GM12892 (cell line): ENCODE results near the gene KCNQ5.

Experiments used
- DNase-seq: peaks from one replicate; pipeline ENCODE4 v3.0.0; 2011; ENCODE audit not compliant: insufficient read length
- FAIRE-seq: peaks from 2 replicates; lab custom pipeline; 2011; peaks lifted over from hg19 to GRCh38; lab: Jason Lieb, UNC
- POLR2A ChIP-seq: IDR thresholded peaks from 2 replicates; pipeline ENCODE4 v1.6.1; 2011; ENCODE audit warnings: low read depth, low read length, control low read depth
- POLR2AphosphoS5 ChIP-seq: IDR thresholded peaks from 2 replicates; pipeline ENCODE4 v1.6.1; 2011; ENCODE audit warnings: low read depth, low read length, control low read depth
- TAF1 ChIP-seq: IDR thresholded peaks from 2 replicates; pipeline ENCODE4 v1.6.1; 2011; ENCODE audit warnings: low read depth, mild to moderate bottlenecking, control low read depth, low read length, borderline replicate concordance

KCNQ5 gene

DNA sequence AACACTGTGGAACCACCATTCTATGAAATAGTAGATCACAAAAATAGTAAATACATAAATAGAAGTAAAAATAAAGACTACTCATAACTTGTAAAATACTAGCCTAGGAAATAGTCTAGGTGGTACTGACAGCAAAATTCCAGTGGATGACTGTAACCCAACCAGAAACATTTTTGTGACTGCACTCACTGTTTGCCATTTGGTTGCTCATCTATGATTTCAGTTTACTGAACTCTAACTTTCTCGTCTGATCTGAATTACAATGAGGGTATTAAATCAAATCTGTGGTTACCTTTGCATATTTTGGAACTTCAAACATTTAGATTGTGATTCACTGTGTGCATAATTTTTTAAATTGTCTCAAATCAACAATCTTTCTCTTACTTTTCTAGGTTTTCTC is 452.3 kb downstream of the KCNQ5 start:
- no peak for TF ChIP-seq POLR2A
- no peak for TF ChIP-seq TAF1
- TF ChIP-seq POLR2AphosphoS5 = no peak
- FAIRE-seq = no peak
- DNase-seq = no peak

DNA sequence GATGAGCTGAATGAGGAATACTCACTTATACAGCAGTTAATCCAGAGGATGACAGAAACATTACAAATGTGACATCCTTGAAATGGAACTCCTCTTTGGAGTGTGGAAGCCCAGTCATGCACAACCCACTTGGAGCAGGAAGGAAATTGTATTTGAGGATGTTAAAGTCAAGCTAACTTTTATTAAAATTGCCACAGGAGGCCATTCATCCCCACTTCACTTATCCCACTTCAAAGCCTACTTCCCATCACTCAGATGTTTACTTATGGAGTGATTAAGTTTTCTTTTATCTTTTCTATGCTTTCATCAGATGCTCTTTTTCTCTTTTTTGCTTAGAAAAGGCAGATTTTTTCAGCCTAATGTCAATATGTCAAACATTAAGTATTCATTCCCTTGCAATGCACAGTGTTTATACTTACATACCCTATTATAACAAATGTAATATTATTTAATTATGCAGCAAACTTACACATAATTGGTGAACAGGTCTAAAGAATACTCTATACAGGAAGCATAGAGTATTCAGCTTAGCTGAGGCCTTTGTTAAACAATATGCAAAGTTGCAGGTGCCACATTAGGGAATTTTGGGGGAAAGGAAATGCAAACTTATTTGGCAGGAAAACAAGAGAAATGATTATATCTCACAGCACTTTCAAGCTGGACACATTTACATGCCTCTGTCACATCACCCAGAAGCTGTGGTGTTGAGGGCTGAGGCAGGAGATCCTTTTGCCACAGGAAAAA is 454.5 kb downstream of the KCNQ5 start:
- TF ChIP-seq POLR2A (no peak), TAF1 (no peak)
- no peak for FAIRE-seq
- no peak for DNase-seq

DNA sequence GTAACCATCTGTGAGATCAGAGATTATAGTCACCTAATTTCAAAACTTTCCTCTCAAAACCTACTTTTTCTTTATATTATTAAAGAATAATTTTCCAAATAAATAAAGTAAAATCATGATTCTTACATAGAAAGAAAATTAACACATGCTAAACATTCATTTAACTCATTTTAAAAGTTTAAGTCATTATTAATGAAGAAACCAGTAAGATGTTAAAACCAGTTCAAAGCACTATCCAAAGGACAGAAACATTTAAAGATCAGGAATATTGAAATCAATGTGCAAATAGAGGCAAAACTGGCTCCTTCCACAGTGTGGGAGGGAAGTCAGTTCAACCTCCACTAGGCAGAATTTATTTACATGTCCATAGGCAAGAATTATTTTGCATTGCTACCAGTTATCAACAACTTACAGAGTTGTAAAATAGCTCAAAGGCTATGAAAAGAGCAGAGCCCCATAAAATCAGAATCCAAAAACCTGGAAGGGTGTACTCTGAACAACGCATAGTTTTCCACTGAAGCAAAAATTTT is 456.5 kb downstream of the KCNQ5 start:
- FAIRE-seq = no peak

GRCh38 chr6:73078908-73079610 is 457.2 kb downstream of the KCNQ5 start:
- DNase-seq (no peak), FAIRE-seq (no peak)
- TF ChIP-seq TAF1 = no peak
- TF ChIP-seq POLR2AphosphoS5 = no peak
- TF ChIP-seq POLR2A = no peak

More for the DNA sequence above, 456.5 kb downstream of the KCNQ5 start:
- TF ChIP-seq POLR2A = no peak
- no peak for TF ChIP-seq TAF1
- TF ChIP-seq POLR2AphosphoS5 = no peak
- no peak for DNase-seq

DNA sequence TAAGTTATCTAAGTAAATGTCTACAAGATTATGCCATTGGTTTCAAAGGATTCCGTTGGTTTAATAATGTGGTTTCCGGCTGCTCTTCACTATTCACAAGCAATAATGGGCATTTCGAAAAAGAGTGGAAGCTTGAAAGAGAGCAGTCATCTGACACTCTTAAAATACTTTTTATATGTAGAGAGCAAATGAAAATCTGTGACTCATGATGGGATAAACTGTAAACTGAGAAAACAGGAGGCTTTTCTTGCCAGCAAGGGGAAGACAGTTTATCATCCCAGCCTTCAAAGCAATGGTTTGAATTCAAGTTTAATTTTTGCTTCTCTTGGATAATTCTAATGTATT is 457.7 kb downstream of the KCNQ5 start:
- TF ChIP-seq POLR2A (no peak), TAF1 (no peak), POLR2AphosphoS5 (no peak)
- DNase-seq (no peak), FAIRE-seq (no peak)

- DNase-seq = no peak
- FAIRE-seq = no peak
Measured at GRCh38 chr6:73079978-73080377, 458.1 kb downstream of the KCNQ5 start.

DNA sequence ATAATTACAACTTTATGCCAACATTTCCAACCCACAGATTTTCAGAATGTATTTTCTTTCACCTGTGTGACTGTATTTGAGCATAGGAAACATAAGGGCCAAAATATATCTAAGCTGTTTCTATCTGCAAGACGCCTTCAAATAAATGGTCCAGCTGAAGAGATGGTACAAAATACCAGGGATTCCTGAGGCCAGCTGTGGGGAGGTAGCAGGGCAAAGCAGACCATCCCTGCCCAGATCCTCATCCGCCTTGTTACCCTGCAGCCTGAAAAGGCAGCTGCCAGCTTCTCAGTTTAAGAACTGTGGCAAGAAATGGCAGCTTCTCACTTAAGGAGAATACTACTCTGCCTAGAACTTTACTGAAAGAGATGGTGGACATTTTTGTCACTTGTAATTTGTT is 460.1 kb downstream of the KCNQ5 start:
- DNase-seq (no peak), FAIRE-seq (no peak)
- TF ChIP-seq POLR2A (no peak), TAF1 (no peak), POLR2AphosphoS5 (no peak)

More at GRCh38 chr6:73079978-73080377, 458.1 kb downstream of the KCNQ5 start:
- no peak for TF ChIP-seq POLR2AphosphoS5
- no peak for TF ChIP-seq POLR2A
- no peak for TF ChIP-seq TAF1

GRCh38 chr6:73083886-73084285 is 462.0 kb downstream of the KCNQ5 start:
- TF ChIP-seq POLR2A (no peak), POLR2AphosphoS5 (no peak), TAF1 (no peak)
- DNase-seq = no peak
- FAIRE-seq = peak; percentile 40

- FAIRE-seq (no peak), DNase-seq (no peak)
- TF ChIP-seq TAF1 (no peak), POLR2A (no peak), POLR2AphosphoS5 (no peak)
Measured at GRCh38 chr6:73085443-73085871, 463.6 kb downstream of the KCNQ5 start.

- FAIRE-seq (no peak), DNase-seq (no peak)
- TF ChIP-seq TAF1 (no peak), POLR2A (no peak)
Measured at GRCh38 chr6:73086726-73087125, 464.9 kb downstream of the KCNQ5 start.

DNA sequence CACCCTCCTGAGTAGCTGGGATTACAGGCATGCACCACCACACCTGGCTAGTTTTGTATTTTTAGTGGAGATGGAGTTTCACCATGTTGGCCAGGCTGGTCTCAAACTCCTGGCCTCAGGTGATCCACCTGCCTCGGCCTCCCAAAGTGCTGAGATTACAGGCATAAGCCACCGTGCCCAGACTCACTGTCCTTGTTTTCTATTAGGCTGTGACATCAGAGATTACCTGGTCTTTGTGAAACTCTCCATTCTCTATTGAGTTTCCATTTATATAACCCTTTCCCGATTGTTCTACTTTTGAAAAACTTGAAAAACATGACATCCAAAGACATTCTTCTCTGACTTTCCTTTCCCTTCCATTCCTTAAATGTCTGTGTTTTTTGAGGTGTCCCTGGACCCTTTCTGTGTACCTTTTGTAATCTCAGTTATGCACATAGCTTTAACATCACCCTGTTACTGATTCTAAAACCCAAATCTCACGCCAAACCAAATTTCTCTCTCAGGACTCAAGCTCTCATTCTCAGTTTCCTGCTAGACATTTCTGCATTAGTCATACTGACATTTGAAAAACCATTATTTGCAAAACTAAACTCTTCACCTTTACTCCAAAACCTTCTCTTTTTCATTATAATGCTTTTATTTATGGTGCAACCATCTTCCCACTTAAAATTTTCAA is 466.4 kb downstream of the KCNQ5 start:
- FAIRE-seq (no peak), DNase-seq (no peak)
- TF ChIP-seq POLR2A (no peak), TAF1 (no peak), POLR2AphosphoS5 (no peak)
